Nephron (organoid): Measurements from ENCODE around the gene BANF2.
A peak's percentile ranks its signal among the peaks of the same experiment; 100 is the strongest.
"Not testable (repeated sequence)": the region's sequence is repeated elsewhere in the genome, so short reads cannot be mapped to it uniquely, and the experiment has no call there.

Experiments used
- H3K27ac Mint-ChIP-seq, 3 experiments: 2 replicates each; pipeline ENCODE4 v1.8.0; 2020; ENCODE audit warnings: mixed read lengths in 3 of 3, mild to moderate bottlenecking in 2 of 3, moderate library complexity in 1 of 3
- H3K27me3 Mint-ChIP-seq: 2 replicates; pipeline ENCODE4 v1.8.0; 2021; ENCODE audit warnings: low read depth, mild to moderate bottlenecking, moderate library complexity, mixed read lengths
- H3K36me3 Mint-ChIP-seq: 2 replicates; pipeline ENCODE4 v1.8.0; 2020; ENCODE audit warnings: low read depth, mixed read lengths
- H3K4me1 Mint-ChIP-seq: 2 replicates; pipeline ENCODE4 v1.8.0; 2020; ENCODE audit warnings: mixed read lengths
- H3K4me3 Mint-ChIP-seq, 3 experiments: 2 replicates each; pipeline ENCODE4 v1.8.0; 2020; ENCODE audit warnings: mild to moderate bottlenecking in 3 of 3, mixed read lengths in 3 of 3, moderate library complexity in 2 of 3
- H3K9me3 Mint-ChIP-seq: 2 replicates; pipeline ENCODE4 v1.8.0; 2020; ENCODE audit warnings: mixed read lengths
- CTCF ChIP-seq, 3 experiments: fragments of 200-600 bp; sonication (generic); IDR thresholded peaks; one replicate each; pipeline ENCODE4 v1.5.0; 2021; ENCODE audit warnings: antibody characterized with exemption in 3 of 3; ENCODE audit not compliant: unreplicated experiment in 3 of 3

BANF2 gene

DNA sequence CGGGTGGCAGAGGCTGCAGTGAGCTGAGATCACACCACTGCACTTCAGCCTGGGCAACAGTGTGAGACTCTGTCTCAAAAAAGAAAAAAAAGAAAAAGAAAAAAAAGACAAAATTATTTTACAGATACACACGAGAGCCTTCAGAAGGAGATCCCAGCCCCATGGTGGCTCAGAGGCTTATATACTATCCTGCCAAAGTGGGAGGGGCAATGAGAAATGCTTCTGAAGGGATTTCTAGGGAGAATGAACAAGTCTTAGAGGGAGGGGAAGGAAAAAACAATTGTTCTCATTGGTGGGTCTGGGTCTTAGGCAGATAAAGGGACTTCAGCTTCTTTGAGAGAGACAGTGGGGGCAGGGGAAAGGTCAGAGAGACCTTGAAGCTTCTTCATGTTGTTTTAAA lies 76.8 kb downstream of the BANF2 start:
- peaks cover 8% of the 10 kb centered on the region for H3K27me3 Mint-ChIP-seq
- no peak overlapping the region for H3K4me3 Mint-ChIP-seq
- peak overlapping the region in 1 of 3 experiments; percentile 61 for H3K27ac Mint-ChIP-seq
- H3K9me3 Mint-ChIP-seq = peaks cover 5% of the 10 kb centered on the region
- TF ChIP-seq CTCF (IDR thresholded peaks at IDR 0.05; ENCODE audit: unreplicated experiment in 3 of 3) = no peak
- peaks cover 4% of the 10 kb centered on the region for H3K36me3 Mint-ChIP-seq
- H3K4me1 Mint-ChIP-seq = peaks cover 20% of the 10 kb centered on the region

GRCh38 chr20:17779011-17779410 lies 79.2 kb downstream of the BANF2 start:
- not testable (repeated sequence) for H3K9me3 Mint-ChIP-seq, H3K27me3 Mint-ChIP-seq, H3K27ac Mint-ChIP-seq, H3K36me3 Mint-ChIP-seq, H3K4me3 Mint-ChIP-seq
- H3K4me1 Mint-ChIP-seq = peaks cover 17% of the 10 kb centered on the region

DNA sequence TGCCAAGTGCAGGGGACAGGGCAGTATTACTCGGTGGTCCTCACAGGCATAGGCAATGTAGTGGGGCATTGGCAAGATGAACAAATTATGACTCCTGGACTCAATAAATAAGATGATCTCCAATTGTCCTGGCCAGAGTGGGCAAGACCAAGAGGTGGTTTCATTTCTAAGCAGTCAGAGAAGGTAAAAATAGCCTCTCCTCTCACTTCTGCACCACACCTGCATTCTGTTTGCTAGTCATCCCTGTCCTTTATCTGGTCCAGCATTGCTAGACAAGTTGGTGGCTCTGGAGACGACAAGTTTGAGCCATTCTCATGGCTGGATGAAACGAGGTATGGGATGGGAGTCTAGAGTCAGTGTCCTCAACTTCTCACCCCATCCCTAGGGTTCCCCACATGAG lies 83.0 kb downstream of the BANF2 start:
- Mint-ChIP-seq H3K36me3 (peaks cover 4% of the 10 kb centered on the region), H3K4me3 (no peak overlapping the region), H3K9me3 (peaks cover 5% of the 10 kb centered on the region), H3K27ac (peak overlapping the region in 2 of 3 experiments; percentile 40 to 48), H3K27me3 (peaks cover 16% of the 10 kb centered on the region), H3K4me1 (peaks cover 24% of the 10 kb centered on the region)
- TF ChIP-seq CTCF (IDR thresholded peaks at IDR 0.05; ENCODE audit: unreplicated experiment in 3 of 3) = no peak

DNA sequence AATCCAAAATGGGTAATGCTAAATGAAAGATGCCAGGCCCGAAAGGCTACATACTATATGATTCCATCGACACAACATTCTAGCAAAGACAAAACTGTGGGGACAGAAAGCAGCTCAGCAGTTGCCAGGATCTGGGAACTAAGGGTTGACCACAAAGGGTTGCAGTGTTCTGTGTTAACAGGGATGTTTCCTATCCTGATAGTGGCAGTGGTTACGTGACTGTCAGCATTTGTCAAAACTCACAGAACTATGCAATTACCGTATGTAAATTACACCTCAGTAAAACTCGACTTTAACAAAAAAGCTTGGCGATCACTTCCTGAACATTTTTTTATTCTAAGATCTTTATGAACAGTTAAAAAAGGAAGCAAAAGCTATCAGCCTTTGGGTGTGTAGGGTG lies 83.9 kb downstream of the BANF2 start:
- H3K36me3 Mint-ChIP-seq = peaks cover 4% of the 10 kb centered on the region
- peaks cover 5% of the 10 kb centered on the region for H3K9me3 Mint-ChIP-seq
- H3K27me3 Mint-ChIP-seq = peaks cover 16% of the 10 kb centered on the region
- no peak for TF ChIP-seq CTCF (IDR thresholded peaks at IDR 0.05; ENCODE audit: unreplicated experiment in 3 of 3)
- H3K4me1 Mint-ChIP-seq = peaks cover 24% of the 10 kb centered on the region
- H3K4me3 Mint-ChIP-seq = no peak overlapping the region
- peak overlapping the region in 1 of 3 experiments; percentile 32 for H3K27ac Mint-ChIP-seq

DNA sequence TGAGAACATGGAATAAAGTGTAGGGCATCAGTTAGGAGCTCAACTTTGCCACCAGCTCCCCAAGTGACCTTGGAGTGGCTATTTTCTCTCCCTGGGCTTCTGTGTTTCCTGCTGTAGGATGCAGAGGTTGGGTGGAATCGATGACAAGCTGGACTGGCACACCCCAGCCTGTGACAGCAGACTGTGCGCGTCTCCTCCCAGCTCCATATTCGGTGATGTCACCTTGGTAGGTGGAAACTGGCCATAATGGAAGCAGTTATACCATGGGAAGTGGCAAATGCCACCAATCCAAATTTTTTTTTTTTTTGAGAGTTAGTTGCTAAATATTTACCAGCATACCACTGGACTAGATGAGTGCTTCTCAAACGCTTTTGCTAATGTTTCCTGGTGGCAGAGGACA lies 85.2 kb downstream of the BANF2 start:
- Mint-ChIP-seq H3K4me1 (peaks cover 25% of the 10 kb centered on the region), H3K4me3 (no peak overlapping the region), H3K9me3 (peaks cover 4% of the 10 kb centered on the region), H3K27me3 (peaks cover 16% of the 10 kb centered on the region), H3K27ac (peak overlapping the region in 2 of 3 experiments; percentile 32 to 49), H3K36me3 (peaks cover 4% of the 10 kb centered on the region)
- no peak for TF ChIP-seq CTCF (IDR thresholded peaks at IDR 0.05; ENCODE audit: unreplicated experiment in 3 of 3)
